HG03108 (cell line): Measurements from ENCODE around the gene RIPK3.

ENCODE experiments used
- ATAC-seq: cut with Tn5 transposase; IDR thresholded peaks from one replicate; pipeline ENCODE4 v1.9.1; 2021; ENCODE audit warnings: moderate library complexity; ENCODE audit not compliant: unreplicated experiment

The RIPK3 gene

GRCh38 chr14:24324024-24324423, 15.8 kb downstream of the RIPK3 start:
- no peak for ATAC-seq

GRCh38 chr14:24323341-24323740, 16.4 kb downstream of the RIPK3 start:
- no peak for ATAC-seq

- ATAC-seq = no peak
Measured at GRCh38 chr14:24322672-24323071, 17.1 kb downstream of the RIPK3 start.

GRCh38 chr14:24321212-24321975, 18.4 kb downstream of the RIPK3 start:
- no peak for ATAC-seq

GRCh38 chr14:24317141-24317928, 22.5 kb downstream of the RIPK3 start:
- ATAC-seq = no peak

GRCh38 chr14:24316597-24316950, 23.2 kb downstream of the RIPK3 start:
- ATAC-seq = no peak

GRCh38 chr14:24315807-24316596, 23.8 kb downstream of the RIPK3 start:
- ATAC-seq = no peak

- no peak for ATAC-seq
Measured at GRCh38 chr14:24315243-24315806, 24.5 kb downstream of the RIPK3 start.

- ATAC-seq = no peak
Measured at GRCh38 chr14:24314377-24315193, 25.2 kb downstream of the RIPK3 start.

GRCh38 chr14:24313913-24314312, 25.9 kb downstream of the RIPK3 start:
- no peak for ATAC-seq

GRCh38 chr14:24312736-24313507, 26.9 kb downstream of the RIPK3 start:
- no peak for ATAC-seq

- no peak for ATAC-seq
Measured at GRCh38 chr14:24311837-24312615, 27.8 kb downstream of the RIPK3 start.

- peak; percentile 64 for ATAC-seq
Measured at GRCh38 chr14:24310646-24311604, 28.9 kb downstream of the RIPK3 start, which contains the start of gene LTB4R. Gene LTB4R (plus strand): TSS chr14:24311502. CDS start chr14:24315652, 4,150 bp downstream.

GRCh38 chr14:24310265-24310645, 29.5 kb downstream of the RIPK3 start:
- no peak for ATAC-seq

GRCh38 chr14:24309538-24310264, 30.1 kb downstream of the RIPK3 start, which contains the start of gene LTB4R2:
Gene LTB4R2 (plus strand): TSS chr14:24310140. CDS start chr14:24310665, 525 bp downstream.
- ATAC-seq = no peak

GRCh38 chr14:24308342-24309124, 31.3 kb downstream of the RIPK3 start:
- ATAC-seq = no peak
